CD4-positive, alpha-beta T cell (primary cell): ENCODE results near the gene CUEDC1. TPM values are rescaled to one million over a fixed set of nuclear protein-coding genes. Genes with fewer than 3 reads are reported as not detected.

Experiments
- ATAC-seq: fragments of 200-7000 bp; cut with Tn5 transposase; one replicate; pipeline ENCODE4 v1.10.0; 2022; ENCODE audit warnings: mild to moderate bottlenecking; ENCODE audit not compliant: poor library complexity
- CTCF ChIA-PET: fragments of 350-600 bp; sonication (Branson Sonifier 250); formaldehyde crosslinking; loops from one replicate; lab custom pipeline; 2021; ENCODE audit warnings: antibody characterized with exemption, inconsistent platforms; lab: Charles Lee
- POLR2A ChIA-PET: fragments of 350-600 bp; sonication (Branson Sonifier 250); formaldehyde crosslinking; loops from one replicate; lab custom pipeline; 2021; ENCODE audit warnings: antibody characterized with exemption, inconsistent platforms; lab: Charles Lee
- DNase-seq, 14 experiments: peaks; one replicate each; pipeline ENCODE4 v3.0.0-alpha.2; 2013 to 2020; ENCODE audit warnings: mixed read lengths in 2 of 14
- H3K27ac ChIP-seq, 2 donors: one replicate each; pipeline versions ENCODE4 v1.5.1 to v1.7.0; 2013; ENCODE audit warnings: low read length in 2 of 2, low read depth in 1 of 2, mild to moderate bottlenecking in 1 of 2
- H3K27me3 ChIP-seq, 2 experiments: 1 replicate in 1 of 2; 2 replicates in 1 of 2; pipeline versions ENCODE4 v1.6.1 to v1.7.0; 2013; ENCODE audit warnings: low read length in 2 of 2, control low read depth in 1 of 2, mild to moderate bottlenecking in 1 of 2, moderate library complexity in 1 of 2; ENCODE audit not compliant: insufficient read depth in 2 of 2, control insufficient read depth in 1 of 2
- H3K36me3 ChIP-seq: one replicate; pipeline ENCODE4 v1.6.1; 2013; ENCODE audit warnings: low read length, control low read depth; ENCODE audit not compliant: insufficient read depth
- H3K4me1 ChIP-seq: one replicate; pipeline ENCODE4 v1.6.1; 2013; ENCODE audit warnings: low read length, control low read depth; ENCODE audit not compliant: insufficient read depth
- H3K4me3 ChIP-seq: one replicate; pipeline ENCODE4 v1.5.1; 2013; ENCODE audit warnings: mild to moderate bottlenecking, low read length, moderate library complexity
- H3K9me3 ChIP-seq, 2 experiments: 1 replicate in 1 of 2; 2 replicates in 1 of 2; pipeline versions ENCODE4 v1.6.1 to v1.7.0; 2013; ENCODE audit warnings: low read length in 2 of 2, mild to moderate bottlenecking in 2 of 2, control low read depth in 1 of 2, moderate library complexity in 1 of 2; ENCODE audit not compliant: control insufficient read depth in 1 of 2, insufficient read depth in 1 of 2
- H3K27ac Mint-ChIP-seq: one replicate; pipeline ENCODE4 v1.8.0; 2020; ENCODE audit warnings: mixed read lengths
- H3K27me3 Mint-ChIP-seq: one replicate; pipeline ENCODE4 v1.8.0; 2021; ENCODE audit warnings: mixed read lengths
- H3K36me3 Mint-ChIP-seq: one replicate; pipeline ENCODE4 v1.8.0; 2021; ENCODE audit warnings: low read depth, mixed read lengths
- H3K4me1 Mint-ChIP-seq: one replicate; pipeline ENCODE4 v1.8.0; 2021; ENCODE audit warnings: low read depth, mixed read lengths
- H3K4me3 Mint-ChIP-seq: one replicate; pipeline ENCODE4 v1.8.0; 2020; ENCODE audit warnings: mild to moderate bottlenecking, mixed read lengths
- H3K9me3 Mint-ChIP-seq: one replicate; pipeline ENCODE4 v1.8.0; 2020; ENCODE audit warnings: mixed read lengths
- intact Hi-C, 2 experiments: fragments of 100-400 bp; cut with DNase I in 1 of 2; cut with micrococcal nuclease in 1 of 2; formaldehyde crosslinking; loops; one replicate each; pipeline versions ENCODE4 v1.15.1 to v1.9.0; 2023 to 2025; cut with DNase I, micrococcal nuclease
- total RNA-seq, 174 experiments: library from RNA in 2 of 174; stranded (reverse) in 2 of 174; gene quantifications; one replicate each; pipeline ENCODE4 v1.2.3 and lab custom pipeline; 2021 to 2026
- TF ChIP-seq, protein P1 (sequence below): fragments of 200-600 bp; IDR thresholded peaks from one replicate; pipeline ENCODE4 v1.8.0; 2022; ENCODE audit warnings: antibody characterized with exemption, mild to moderate bottlenecking

Gene CUEDC1
- total RNA-seq, 2 experiments from 2014 or later: 0.41 to 1.0 TPM

DNA sequence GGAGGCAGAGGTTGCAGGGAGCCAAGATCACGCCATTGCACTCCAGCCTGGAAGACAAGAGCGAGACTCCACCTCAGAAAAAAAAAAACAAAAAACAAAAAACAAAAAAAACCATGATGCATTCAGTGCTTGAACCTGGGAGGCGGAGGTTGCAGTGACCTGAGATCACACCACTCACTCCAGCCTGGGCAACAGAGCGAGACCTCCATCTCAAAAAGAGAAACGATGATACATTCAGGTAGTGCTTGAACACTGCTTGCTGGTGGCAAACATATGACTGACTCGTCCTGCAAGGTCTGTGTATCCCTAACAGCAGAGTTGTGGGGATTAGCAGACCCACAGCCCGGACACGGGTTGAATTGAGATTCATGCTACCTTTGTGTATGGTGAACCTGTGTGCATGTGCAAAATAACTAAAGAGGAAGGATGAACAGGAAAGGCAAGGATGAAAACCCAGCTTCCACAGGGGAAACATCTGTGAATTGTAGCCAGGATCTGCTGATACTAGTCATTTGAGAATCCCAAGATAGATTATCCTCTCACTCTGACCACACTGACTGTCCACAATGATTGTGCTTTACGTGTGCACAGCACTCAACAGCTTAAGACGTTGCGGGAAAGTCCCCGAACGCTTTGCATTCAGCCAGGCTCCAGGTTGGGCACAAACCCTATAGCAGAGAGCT is 53.0 kb downstream of the CUEDC1 start:
- POLR2A ChIA-PET: no interaction called here

DNA sequence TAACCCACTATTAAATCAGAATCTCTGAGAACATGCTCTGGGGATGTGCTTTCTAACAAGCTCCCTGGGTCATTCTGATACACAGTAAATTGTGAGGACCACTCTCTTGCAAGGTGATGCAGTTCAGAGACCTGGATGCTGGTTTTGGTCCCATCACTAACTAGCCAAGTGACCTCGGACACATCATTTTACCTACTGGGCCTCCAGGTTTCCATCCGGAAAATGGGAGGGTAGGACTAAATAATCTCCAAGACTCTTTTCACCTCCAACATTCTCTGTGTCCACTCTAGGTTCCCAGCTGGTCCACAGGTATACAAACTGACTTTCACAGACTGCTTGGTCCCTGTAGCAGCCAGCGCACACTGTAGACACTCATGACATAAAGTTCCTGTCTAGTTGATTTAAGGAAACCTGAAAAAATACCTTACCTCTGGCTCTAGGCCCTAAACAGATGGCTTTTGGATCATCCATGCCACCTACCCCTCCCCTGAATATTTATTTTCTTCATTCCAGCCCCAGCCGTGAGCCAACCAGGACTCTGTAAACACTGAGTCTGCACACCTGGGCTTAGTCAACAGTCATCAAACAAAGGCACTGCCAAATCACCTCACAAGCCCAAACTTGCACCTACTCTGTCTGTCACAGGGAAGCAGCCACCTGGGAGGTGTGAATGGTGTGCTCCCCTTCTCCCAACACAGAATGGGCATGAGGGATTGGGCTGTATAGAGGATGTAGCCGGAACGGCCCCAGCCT is 54.0 kb downstream of the CUEDC1 start:
- CTCF ChIA-PET: interaction anchor here (1.6 kb wide), 1 partner anchor 212 kb away, joined by 3 read pairs; no protein-coding TSS in a partner anchor

More for the DNA sequence above, 53.0 kb downstream of the CUEDC1 start:
- no peaks in the 10 kb centered on the region for H3K27me3 Mint-ChIP-seq
- Histone ChIP-seq H3K27me3 (no peaks in the 10 kb centered on the region), H3K9me3 (no peaks in the 10 kb centered on the region), H3K27ac (no peak overlapping the region), H3K4me3 (no peak overlapping the region), H3K4me1 (peaks cover 21% of the 10 kb centered on the region), H3K36me3 (no peaks in the 10 kb centered on the region)
- no peaks in the 10 kb centered on the region for H3K36me3 Mint-ChIP-seq
- no peak for ATAC-seq
- no peak overlapping the region for H3K27ac Mint-ChIP-seq
- intact Hi-C loops: no loop called here
- peaks cover 11% of the 10 kb centered on the region for H3K4me1 Mint-ChIP-seq
- no peaks in the 10 kb centered on the region for H3K9me3 Mint-ChIP-seq
- DNase-seq: no peak
- CTCF ChIA-PET: no interaction called here
- H3K4me3 Mint-ChIP-seq: no peak overlapping the region
- TF ChIP-seq, protein P1, sequence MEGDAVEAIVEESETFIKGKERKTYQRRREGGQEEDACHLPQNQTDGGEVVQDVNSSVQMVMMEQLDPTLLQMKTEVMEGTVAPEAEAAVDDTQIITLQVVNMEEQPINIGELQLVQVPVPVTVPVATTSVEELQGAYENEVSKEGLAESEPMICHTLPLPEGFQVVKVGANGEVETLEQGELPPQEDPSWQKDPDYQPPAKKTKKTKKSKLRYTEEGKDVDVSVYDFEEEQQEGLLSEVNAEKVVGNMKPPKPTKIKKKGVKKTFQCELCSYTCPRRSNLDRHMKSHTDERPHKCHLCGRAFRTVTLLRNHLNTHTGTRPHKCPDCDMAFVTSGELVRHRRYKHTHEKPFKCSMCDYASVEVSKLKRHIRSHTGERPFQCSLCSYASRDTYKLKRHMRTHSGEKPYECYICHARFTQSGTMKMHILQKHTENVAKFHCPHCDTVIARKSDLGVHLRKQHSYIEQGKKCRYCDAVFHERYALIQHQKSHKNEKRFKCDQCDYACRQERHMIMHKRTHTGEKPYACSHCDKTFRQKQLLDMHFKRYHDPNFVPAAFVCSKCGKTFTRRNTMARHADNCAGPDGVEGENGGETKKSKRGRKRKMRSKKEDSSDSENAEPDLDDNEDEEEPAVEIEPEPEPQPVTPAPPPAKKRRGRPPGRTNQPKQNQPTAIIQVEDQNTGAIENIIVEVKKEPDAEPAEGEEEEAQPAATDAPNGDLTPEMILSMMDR: no peak

DNA sequence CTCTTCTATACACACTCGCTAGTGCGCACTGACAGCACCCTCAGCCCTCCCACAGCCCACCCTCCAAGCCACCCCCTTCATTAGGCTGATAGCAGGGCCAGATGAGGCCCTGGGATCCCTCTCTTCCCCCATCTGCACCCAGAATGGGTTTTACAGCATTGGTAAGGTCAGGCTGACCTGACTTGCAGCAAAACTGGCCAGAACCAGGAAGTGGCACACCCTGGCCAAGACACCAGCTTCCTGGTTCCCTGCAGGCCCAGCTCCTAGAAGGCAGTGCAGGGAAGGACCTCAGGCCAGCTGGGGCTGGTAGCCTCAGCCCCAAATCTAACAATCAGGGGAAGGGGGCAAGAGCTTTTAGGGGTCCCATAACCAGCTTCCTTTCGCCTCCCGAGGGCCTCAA is 55.4 kb downstream of the CUEDC1 start:
- no peak for ATAC-seq
- ChIA-PET POLR2A (no interaction called here), CTCF (interaction anchor here (1.6 kb wide), 1 partner anchor 213 kb away, joined by 3 read pairs; no protein-coding TSS in a partner anchor)
- H3K4me1 Mint-ChIP-seq: peaks cover 11% of the 10 kb centered on the region
- H3K9me3 Mint-ChIP-seq: no peaks in the 10 kb centered on the region
- TF ChIP-seq, protein P1: no peak
- H3K27me3 ChIP-seq: no peaks in the 10 kb centered on the region
- peak in 2 of 14 experiments; percentile 37 for DNase-seq
- no peak overlapping the region for H3K27ac ChIP-seq
- H3K36me3 Mint-ChIP-seq: no peaks in the 10 kb centered on the region
- no peak overlapping the region for H3K27ac Mint-ChIP-seq
- peaks cover 21% of the 10 kb centered on the region for H3K4me1 ChIP-seq
- H3K9me3 ChIP-seq: no peaks in the 10 kb centered on the region
- no peak overlapping the region for H3K4me3 ChIP-seq
- intact Hi-C loops: no loop called here
- no peaks in the 10 kb centered on the region for H3K36me3 ChIP-seq
- H3K4me3 Mint-ChIP-seq: no peak overlapping the region
- H3K27me3 Mint-ChIP-seq: no peaks in the 10 kb centered on the region

More for the DNA sequence above, 54.0 kb downstream of the CUEDC1 start:
- Mint-ChIP-seq H3K4me3 (no peak overlapping the region), H3K27me3 (no peaks in the 10 kb centered on the region), H3K27ac (no peak overlapping the region), H3K36me3 (no peaks in the 10 kb centered on the region), H3K9me3 (no peaks in the 10 kb centered on the region), H3K4me1 (peaks cover 11% of the 10 kb centered on the region)
- DNase-seq (no peak), ATAC-seq (no peak)
- TF ChIP-seq, protein P1: no peak
- Histone ChIP-seq H3K4me1 (peaks cover 21% of the 10 kb centered on the region), H3K4me3 (no peak overlapping the region), H3K27ac (no peak overlapping the region), H3K9me3 (no peaks in the 10 kb centered on the region), H3K27me3 (no peaks in the 10 kb centered on the region), H3K36me3 (no peaks in the 10 kb centered on the region)
- POLR2A ChIA-PET: no interaction called here
- intact Hi-C loops: no loop called here
